Measurements from ENCODE around the gene MPND. TPM values are rescaled to one million over a fixed set of nuclear protein-coding genes. Genes with fewer than 3 reads are reported as not detected.

Gene MPND
- polyA plus RNA-seq, 2 donors: 13.5 to 15.5 TPM

DNA sequence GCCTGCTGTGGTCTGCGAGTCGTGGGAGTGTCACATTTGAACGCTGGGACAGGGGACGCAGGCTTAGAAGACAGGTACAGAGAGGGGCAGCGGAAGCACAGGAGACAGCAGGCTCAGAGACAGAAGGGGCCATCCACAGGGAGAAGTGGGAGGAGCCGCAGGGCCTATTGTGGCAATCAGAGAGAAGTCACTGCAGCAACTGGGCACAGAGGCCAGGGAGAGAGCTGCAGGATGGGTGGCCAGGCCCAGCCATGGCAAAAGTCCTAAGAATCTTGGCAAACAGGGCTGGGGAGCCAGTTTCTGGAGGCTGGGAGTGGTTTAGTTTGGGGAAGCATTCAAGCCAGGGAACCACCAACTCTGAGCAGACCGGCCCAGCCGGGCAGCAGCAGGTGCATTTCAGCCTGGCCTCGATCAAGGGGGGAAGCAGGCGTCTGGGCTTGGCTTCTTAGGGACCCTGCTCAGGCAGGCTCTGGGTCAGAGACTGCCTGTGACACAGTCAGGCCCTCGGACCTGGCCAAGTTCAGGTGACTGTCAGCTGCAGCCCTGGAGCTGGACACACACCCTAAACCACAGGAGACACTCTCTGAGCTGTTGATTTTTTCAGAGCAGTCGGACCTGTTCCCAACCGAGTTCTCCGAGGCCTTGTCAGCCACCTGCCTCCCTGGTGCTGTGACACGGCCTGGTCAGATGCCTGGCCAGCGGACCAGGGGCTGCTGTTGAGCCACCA, 45.1 kb downstream of the MPND start:
- WGBS, 2 donors: 52 to 59% methylated on average over 16 of the region's 16 CpGs
- Histone ChIP-seq H3K9me3 (ENCODE audit: control insufficient read depth in 2 of 2, insufficient read depth in 1 of 2, low read depth in 1 of 2, low read length in 1 of 2) (no peaks in the 10 kb centered on the region), H3K4me3 (ENCODE audit: low read depth in 1 of 2, low read length in 2 of 2) (peak overlapping the region; percentile 7 to 18), H3K27me3 (ENCODE audit: control insufficient read depth in 1 of 2, insufficient read depth in 2 of 2, low read length in 2 of 2) (no peaks in the 10 kb centered on the region), H3K4me1 (ENCODE audit: control insufficient read depth in 2 of 2, insufficient read depth in 2 of 2, low read length in 1 of 2) (peaks cover 23 to 34% of the 10 kb centered on the region in 2 donors), H3K27ac (ENCODE audit: low read depth in 2 of 2, low read length in 1 of 2) (peak overlapping the region; percentile 97), H3K36me3 (ENCODE audit: control insufficient read depth in 2 of 2, insufficient read depth in 2 of 2, low read length in 1 of 2) (peaks cover 0 to 29% of the 10 kb centered on the region in 2 donors)

DNA sequence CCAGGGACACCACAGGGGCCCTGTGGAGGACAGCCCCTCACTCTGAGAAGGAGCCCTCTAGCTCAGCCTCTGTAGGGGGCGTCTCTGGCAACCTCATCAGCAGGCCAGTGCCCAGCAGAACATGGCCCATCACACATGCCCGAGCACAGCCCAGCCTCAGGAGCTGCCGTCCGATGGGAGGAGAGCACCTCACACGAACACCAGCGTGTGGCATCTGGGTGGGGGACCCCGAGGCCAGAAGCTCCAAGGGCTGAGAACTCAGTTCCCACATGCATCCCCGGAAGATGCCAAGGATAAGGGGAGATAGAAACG, 45.7 kb downstream of the MPND start:
- Histone ChIP-seq H3K36me3 (ENCODE audit: control insufficient read depth in 2 of 2, insufficient read depth in 2 of 2, low read length in 1 of 2) (peaks cover 0 to 24% of the 10 kb centered on the region in 2 donors), H3K9me3 (ENCODE audit: control insufficient read depth in 2 of 2, insufficient read depth in 1 of 2, low read depth in 1 of 2, low read length in 1 of 2) (no peaks in the 10 kb centered on the region), H3K27ac (ENCODE audit: low read depth in 2 of 2, low read length in 1 of 2) (peak overlapping the region; percentile 97), H3K4me1 (ENCODE audit: control insufficient read depth in 2 of 2, insufficient read depth in 2 of 2, low read length in 1 of 2) (peaks cover 20 to 34% of the 10 kb centered on the region in 2 donors), H3K27me3 (ENCODE audit: control insufficient read depth in 1 of 2, insufficient read depth in 2 of 2, low read length in 2 of 2) (no peaks in the 10 kb centered on the region), H3K4me3 (ENCODE audit: low read depth in 1 of 2, low read length in 2 of 2) (peak overlapping the region; percentile 7 to 18)
- 50 to 53% methylated on average over 9 of the region's 9 CpGs for WGBS, 2 donors

DNA sequence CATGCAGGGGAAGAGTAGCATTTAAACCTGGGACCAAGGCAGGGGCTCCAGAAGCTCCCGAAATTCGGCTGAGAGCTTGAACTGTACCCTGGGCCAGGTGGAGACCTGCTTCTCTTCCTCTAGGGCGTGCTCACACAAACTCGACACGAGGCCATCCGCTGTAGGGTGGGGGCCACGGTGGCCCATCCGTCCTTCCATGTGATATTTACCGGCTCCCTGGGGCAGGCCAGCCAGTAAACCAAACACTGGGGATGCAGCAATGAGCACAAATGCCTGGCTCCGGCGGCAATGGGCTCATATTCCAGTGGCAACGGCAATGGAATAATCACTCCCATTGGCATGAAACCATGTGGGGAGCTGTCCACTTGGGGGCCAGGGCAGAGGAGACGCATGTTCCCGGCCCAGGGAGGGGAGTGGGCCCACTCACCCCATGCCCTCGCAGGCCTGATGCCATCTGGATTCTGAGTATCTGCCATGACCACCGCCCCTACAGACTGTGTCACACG, 46.2 kb downstream of the MPND start:
- H3K27me3 ChIP-seq (ENCODE audit: control insufficient read depth in 1 of 2, insufficient read depth in 2 of 2, low read length in 2 of 2): no peaks in the 10 kb centered on the region
- H3K4me1 ChIP-seq (ENCODE audit: control insufficient read depth in 2 of 2, insufficient read depth in 2 of 2, low read length in 1 of 2): peaks cover 20 to 33% of the 10 kb centered on the region in 2 donors
- H3K36me3 ChIP-seq (ENCODE audit: control insufficient read depth in 2 of 2, insufficient read depth in 2 of 2, low read length in 1 of 2): peaks cover 0 to 21% of the 10 kb centered on the region in 2 donors
- H3K27ac ChIP-seq (ENCODE audit: low read depth in 2 of 2, low read length in 1 of 2): peak overlapping the region; percentile 97
- no peaks in the 10 kb centered on the region for H3K9me3 ChIP-seq (ENCODE audit: control insufficient read depth in 2 of 2, insufficient read depth in 1 of 2, low read depth in 1 of 2, low read length in 1 of 2)
- H3K4me3 ChIP-seq (ENCODE audit: low read depth in 1 of 2, low read length in 2 of 2): peak overlapping the region; percentile 14 to 29
- WGBS, 2 donors: 50% methylated on average over 17 of the region's 17 CpGs

DNA sequence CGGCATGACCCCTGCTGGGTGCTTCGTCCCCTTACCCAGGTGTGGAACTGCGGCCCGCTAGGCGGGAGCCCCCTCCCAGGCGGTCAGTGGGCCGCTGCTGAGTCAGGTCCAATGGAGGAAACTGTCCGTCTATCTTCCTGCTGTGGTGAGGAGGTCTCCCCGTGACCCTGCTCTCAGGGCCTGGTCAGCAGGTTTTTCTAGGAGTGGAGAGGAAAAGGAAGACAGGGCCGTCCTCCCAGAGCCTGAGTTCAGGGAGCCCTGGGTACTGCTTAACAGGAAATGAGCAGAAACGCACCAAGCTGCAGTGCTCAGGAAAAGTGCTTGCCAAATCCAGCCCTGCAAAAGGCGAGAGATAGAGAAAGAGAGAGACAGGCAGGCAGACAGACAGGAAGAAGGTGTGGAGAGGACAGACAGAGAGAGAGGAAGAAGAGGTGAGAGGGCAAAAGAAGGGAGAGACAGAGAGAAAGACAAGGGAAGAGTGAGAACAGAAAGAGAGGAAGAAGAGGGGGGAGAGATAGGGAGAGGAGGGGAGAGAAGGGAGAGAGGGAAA, 46.7 kb downstream of the MPND start:
- H3K27ac ChIP-seq (ENCODE audit: low read depth in 2 of 2, low read length in 1 of 2): peak overlapping the region; percentile 97
- H3K36me3 ChIP-seq (ENCODE audit: control insufficient read depth in 2 of 2, insufficient read depth in 2 of 2, low read length in 1 of 2): peaks cover 0 to 21% of the 10 kb centered on the region in 2 donors
- H3K4me1 ChIP-seq (ENCODE audit: control insufficient read depth in 2 of 2, insufficient read depth in 2 of 2, low read length in 1 of 2): peaks cover 20 to 32% of the 10 kb centered on the region in 2 donors
- H3K4me3 ChIP-seq (ENCODE audit: low read depth in 1 of 2, low read length in 2 of 2): peak overlapping the region; percentile 14 to 23
- H3K9me3 ChIP-seq (ENCODE audit: control insufficient read depth in 2 of 2, insufficient read depth in 1 of 2, low read depth in 1 of 2, low read length in 1 of 2): no peaks in the 10 kb centered on the region
- 54 to 57% methylated on average over 12 of the region's 12 CpGs for WGBS, 2 donors
- H3K27me3 ChIP-seq (ENCODE audit: control insufficient read depth in 1 of 2, insufficient read depth in 2 of 2, low read length in 2 of 2): no peaks in the 10 kb centered on the region

DNA sequence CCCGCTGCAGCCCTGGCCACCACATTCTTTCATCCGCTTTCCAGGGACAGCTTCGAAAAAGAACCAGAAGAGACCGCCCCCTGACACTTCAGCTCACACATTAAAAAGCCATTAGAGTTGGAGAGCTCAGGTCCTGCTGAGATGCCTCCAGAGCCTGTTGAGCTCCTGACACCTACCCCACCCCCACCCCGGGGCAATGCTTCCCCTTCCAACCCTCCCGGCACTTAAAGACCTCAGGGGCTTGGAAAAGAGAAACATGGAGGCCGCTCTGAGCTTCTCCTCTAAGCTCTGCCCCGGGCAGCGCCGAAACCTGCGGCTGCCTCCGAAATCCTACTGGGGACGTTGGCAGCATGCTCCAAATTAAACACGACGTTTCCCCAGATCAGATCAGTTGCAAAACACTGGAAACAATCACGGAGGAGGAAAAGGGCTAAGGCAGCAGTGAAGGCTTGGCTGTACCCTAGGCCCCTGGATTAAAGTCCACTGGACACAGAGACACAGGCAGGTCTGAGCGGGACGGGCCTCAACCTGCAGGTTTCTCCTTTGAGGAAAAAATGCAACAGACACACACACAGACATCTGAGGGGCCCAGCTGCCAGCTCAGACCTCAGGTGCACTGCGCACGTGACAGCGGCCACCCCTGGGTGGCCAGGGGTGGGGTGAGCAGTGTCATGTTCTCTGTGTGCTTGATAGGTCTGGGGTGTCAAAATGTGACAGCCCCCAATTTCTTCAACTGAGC, 47.4 kb downstream of the MPND start:
- 23 to 29% methylated on average over 21 of the region's 21 CpGs for WGBS, 2 donors
- Histone ChIP-seq H3K27ac (ENCODE audit: low read depth in 2 of 2, low read length in 1 of 2) (peak overlapping the region; percentile 97), H3K4me3 (ENCODE audit: low read depth in 1 of 2, low read length in 2 of 2) (peak overlapping the region; percentile 14 to 20)

DNA sequence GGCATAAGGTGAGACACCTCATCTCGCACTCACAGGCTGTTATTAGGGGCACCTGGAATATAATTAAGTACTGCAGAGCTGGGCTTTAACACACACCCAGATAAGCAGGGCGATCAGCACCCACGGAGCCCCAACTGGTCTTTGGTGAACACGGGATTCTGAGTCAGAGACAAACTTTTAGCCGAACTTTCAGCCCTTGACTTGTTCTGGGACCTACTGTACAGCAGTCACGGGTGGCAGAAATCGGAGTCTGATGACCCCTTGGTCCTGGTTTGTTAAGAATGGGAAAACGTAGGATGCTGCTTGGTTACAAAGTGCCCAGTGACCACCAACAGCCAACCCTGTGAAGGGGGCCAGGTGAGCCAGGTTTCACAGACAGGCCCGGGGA, 47.9 kb downstream of the MPND start:
- peaks cover 20 to 32% of the 10 kb centered on the region in 2 donors for H3K4me1 ChIP-seq (ENCODE audit: control insufficient read depth in 2 of 2, insufficient read depth in 2 of 2, low read length in 1 of 2)
- peaks cover 0 to 15% of the 10 kb centered on the region in 2 donors for H3K36me3 ChIP-seq (ENCODE audit: control insufficient read depth in 2 of 2, insufficient read depth in 2 of 2, low read length in 1 of 2)
- peak overlapping the region; percentile 97 for H3K27ac ChIP-seq (ENCODE audit: low read depth in 2 of 2, low read length in 1 of 2)
- WGBS, 2 donors: 42 to 45% methylated on average over 9 of the region's 9 CpGs
- H3K4me3 ChIP-seq (ENCODE audit: low read depth in 1 of 2, low read length in 2 of 2): peak overlapping the region; percentile 17 to 20
- H3K9me3 ChIP-seq (ENCODE audit: control insufficient read depth in 2 of 2, insufficient read depth in 1 of 2, low read depth in 1 of 2, low read length in 1 of 2): no peaks in the 10 kb centered on the region
- H3K27me3 ChIP-seq (ENCODE audit: control insufficient read depth in 1 of 2, insufficient read depth in 2 of 2, low read length in 2 of 2): no peaks in the 10 kb centered on the region

More for the DNA sequence above, 47.4 kb downstream of the MPND start:
- H3K4me1 ChIP-seq (ENCODE audit: control insufficient read depth in 2 of 2, insufficient read depth in 2 of 2, low read length in 1 of 2): peaks cover 20 to 32% of the 10 kb centered on the region in 2 donors
- no peaks in the 10 kb centered on the region for H3K9me3 ChIP-seq (ENCODE audit: control insufficient read depth in 2 of 2, insufficient read depth in 1 of 2, low read depth in 1 of 2, low read length in 1 of 2)
- peaks cover 0 to 19% of the 10 kb centered on the region in 2 donors for H3K36me3 ChIP-seq (ENCODE audit: control insufficient read depth in 2 of 2, insufficient read depth in 2 of 2, low read length in 1 of 2)
- H3K27me3 ChIP-seq (ENCODE audit: control insufficient read depth in 1 of 2, insufficient read depth in 2 of 2, low read length in 2 of 2): no peaks in the 10 kb centered on the region

DNA sequence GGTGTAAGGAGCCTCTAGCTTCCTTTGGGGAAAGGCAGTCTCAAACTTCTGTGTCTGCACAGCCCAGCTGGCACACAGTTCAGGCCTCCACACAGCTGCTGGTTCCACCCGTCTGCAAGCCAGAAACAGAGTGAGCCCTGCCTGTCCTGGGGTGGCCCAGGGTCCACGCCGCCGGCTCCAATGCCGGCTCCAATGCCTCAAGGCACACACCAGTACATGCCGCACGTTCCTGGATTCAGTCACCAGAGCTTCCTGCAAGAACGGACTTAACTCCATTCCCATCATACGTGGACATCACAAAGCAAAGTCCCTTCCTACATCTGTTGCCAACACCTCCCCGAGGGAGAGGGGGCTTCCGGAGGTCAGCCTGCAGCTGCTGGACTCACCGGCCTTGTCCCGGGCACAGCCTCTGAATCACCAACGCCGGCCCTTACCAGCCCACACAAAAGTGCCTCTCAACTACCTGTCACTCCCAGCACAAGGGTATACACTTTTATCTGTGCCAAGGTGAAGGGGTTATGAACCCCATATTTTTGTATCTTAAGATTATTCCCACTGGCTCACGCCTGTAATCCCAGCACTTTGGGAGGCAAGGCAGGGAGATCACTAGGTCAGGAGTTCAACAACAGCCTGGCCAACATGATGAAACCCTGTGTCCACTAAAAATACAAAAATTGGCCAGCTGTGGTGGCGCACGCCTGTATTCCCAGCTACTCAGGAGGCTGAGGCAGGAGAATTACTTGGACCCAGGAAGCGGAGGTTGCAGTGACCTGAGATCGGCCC, 48.5 kb downstream of the MPND start:
- peak overlapping the region; percentile 17 to 20 for H3K4me3 ChIP-seq (ENCODE audit: low read depth in 1 of 2, low read length in 2 of 2)
- H3K27ac ChIP-seq (ENCODE audit: low read depth in 2 of 2, low read length in 1 of 2): peak overlapping the region; percentile 97
- 44 to 53% methylated on average over 20 of the region's 20 CpGs for WGBS, 2 donors
- peaks cover 20 to 29% of the 10 kb centered on the region in 2 donors for H3K4me1 ChIP-seq (ENCODE audit: control insufficient read depth in 2 of 2, insufficient read depth in 2 of 2, low read length in 1 of 2)
- no peaks in the 10 kb centered on the region for H3K27me3 ChIP-seq (ENCODE audit: control insufficient read depth in 1 of 2, insufficient read depth in 2 of 2, low read length in 2 of 2)
- peaks cover 0 to 18% of the 10 kb centered on the region in 2 donors for H3K36me3 ChIP-seq (ENCODE audit: control insufficient read depth in 2 of 2, insufficient read depth in 2 of 2, low read length in 1 of 2)
- no peaks in the 10 kb centered on the region for H3K9me3 ChIP-seq (ENCODE audit: control insufficient read depth in 2 of 2, insufficient read depth in 1 of 2, low read depth in 1 of 2, low read length in 1 of 2)

DNA sequence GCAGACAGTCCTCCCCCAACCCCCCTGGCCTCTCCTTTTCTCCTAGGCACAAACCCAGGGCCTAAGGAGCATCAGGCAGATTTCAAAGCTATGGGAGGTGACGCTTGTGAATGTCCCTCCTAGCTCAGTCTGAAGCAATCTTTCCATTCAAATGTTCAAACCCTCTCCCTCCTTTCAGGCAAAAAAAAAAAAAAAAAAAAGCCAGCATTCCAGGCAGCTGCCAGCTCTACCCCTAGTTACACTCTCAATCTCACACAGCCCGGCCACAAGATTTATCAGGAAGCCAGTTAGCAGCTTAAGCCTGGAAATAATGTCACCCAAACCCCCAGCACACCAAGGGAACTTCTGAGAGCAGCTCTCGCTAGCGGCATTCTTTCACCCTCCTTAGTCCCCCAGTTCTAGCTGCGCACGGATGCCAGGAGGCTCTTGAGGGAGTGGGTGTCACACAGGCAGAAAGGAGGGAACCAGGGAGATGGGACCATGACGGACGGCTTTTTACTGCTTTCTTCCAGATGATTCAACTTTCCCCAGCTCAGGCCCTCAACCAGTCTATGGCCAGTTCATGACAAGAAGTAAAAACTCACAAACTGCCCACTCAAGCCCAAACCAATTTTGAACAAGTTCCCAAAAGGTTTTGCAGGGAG, 50.7 kb downstream of the MPND start:
- WGBS, 2 donors: 73 to 80% methylated on average over 8 of the region's 8 CpGs
- peak overlapping the region; percentile 45 to 69 for H3K27ac ChIP-seq (ENCODE audit: low read depth in 2 of 2, low read length in 1 of 2)
- no peaks in the 10 kb centered on the region for H3K27me3 ChIP-seq (ENCODE audit: control insufficient read depth in 1 of 2, insufficient read depth in 2 of 2, low read length in 2 of 2)
- H3K36me3 ChIP-seq (ENCODE audit: control insufficient read depth in 2 of 2, insufficient read depth in 2 of 2, low read length in 1 of 2): peaks cover 0 to 17% of the 10 kb centered on the region in 2 donors
- H3K9me3 ChIP-seq (ENCODE audit: control insufficient read depth in 2 of 2, insufficient read depth in 1 of 2, low read depth in 1 of 2, low read length in 1 of 2): no peaks in the 10 kb centered on the region
- peaks cover 20% of the 10 kb centered on the region in 2 donors for H3K4me1 ChIP-seq (ENCODE audit: control insufficient read depth in 2 of 2, insufficient read depth in 2 of 2, low read length in 1 of 2)
- H3K4me3 ChIP-seq (ENCODE audit: low read depth in 1 of 2, low read length in 2 of 2): no peak overlapping the region
